ENCODE measurements around the gene LIPJ. TPM values are rescaled to one million over a fixed set of nuclear protein-coding genes. Genes with fewer than 3 reads are reported as not detected.

LIPJ gene
- polyA plus RNA-seq, 1 donor from 2014 or later, result 0.15 TPM

- no peak overlapping the region for H3K4me2 ChIP-seq (ENCODE audit: low read length)
- no peak overlapping the region for H3K27ac ChIP-seq (ENCODE audit: low read length)
- H3K9ac ChIP-seq (ENCODE audit: low read length), result no peak overlapping the region
- TF ChIP-seq RAD21 (conservative IDR thresholded peaks at IDR 0.05), result no peak
- TF ChIP-seq CTCF (IDR thresholded peaks at IDR 0.05; ENCODE audit: poor library complexity, severe bottlenecking), result no peak
- no peak for TF ChIP-seq EZH2 (IDR thresholded peaks at IDR 0.05; ENCODE audit: borderline replicate concordance, insufficient read depth, low read length, poor library complexity, severe bottlenecking)
- no peak for TF ChIP-seq REST (IDR thresholded peaks at IDR 0.05; ENCODE audit: borderline replicate concordance)
- no peak for TF ChIP-seq SMC3 (conservative IDR thresholded peaks at IDR 0.05; ENCODE audit: poor library complexity)
- TF ChIP-seq POLR2AphosphoS5 (IDR thresholded peaks at IDR 0.05), result no peak
- no peak for TF ChIP-seq MXI1 (conservative IDR thresholded peaks at IDR 0.05; ENCODE audit: poor library complexity, severe bottlenecking)
- no peak for TF ChIP-seq TAF1 (IDR thresholded peaks at IDR 0.05; ENCODE audit: low read depth)
- TF ChIP-seq EP300 (conservative IDR thresholded peaks at IDR 0.05; ENCODE audit: poor library complexity, severe bottlenecking), result no peak
- H2AFZ ChIP-seq (ENCODE audit: low read depth, low read length), result no peak overlapping the region
- H3K79me2 ChIP-seq (replicated peaks; ENCODE audit: insufficient read depth, low read length), result no peaks in the 10 kb centered on the region
- H4K20me1 ChIP-seq (ENCODE audit: insufficient read depth), result no peaks in the 10 kb centered on the region
- H3F3A ChIP-seq (ENCODE audit: insufficient read depth, low read length, poor library complexity, severe bottlenecking), result no peaks in the 10 kb centered on the region
- H3K9me3 ChIP-seq (ENCODE audit: low read length), result no peaks in the 10 kb centered on the region
- H3K4me3 ChIP-seq (ENCODE audit: low read length), result no peak overlapping the region
- H3K27me3 ChIP-seq (ENCODE audit: insufficient read depth, low read depth, low read length), result no peaks in the 10 kb centered on the region
- no peaks in the 10 kb centered on the region for H3K9me2 ChIP-seq (ENCODE audit: insufficient read depth, low read length)
- no peaks in the 10 kb centered on the region for H3K36me3 ChIP-seq (ENCODE audit: insufficient read depth, low read length)
These were observed 40.1 kb upstream of the LIPJ start for GRCh38 chr10:88546497-88546896.

GRCh38 chr10:88551246-88551645 is 35.3 kb upstream of the LIPJ start:
- Histone ChIP-seq H3K27me3 (ENCODE audit: insufficient read depth, low read depth, low read length) (no peaks in the 10 kb centered on the region), H3K79me2 (replicated peaks; ENCODE audit: insufficient read depth, low read length) (no peaks in the 10 kb centered on the region), H2AFZ (ENCODE audit: low read depth, low read length) (no peak overlapping the region), H3F3A (ENCODE audit: insufficient read depth, low read length, poor library complexity, severe bottlenecking) (no peaks in the 10 kb centered on the region), H4K20me1 (ENCODE audit: insufficient read depth) (no peaks in the 10 kb centered on the region), H3K36me3 (ENCODE audit: insufficient read depth, low read length) (no peaks in the 10 kb centered on the region), H3K9me2 (ENCODE audit: insufficient read depth, low read length) (no peaks in the 10 kb centered on the region), H3K27ac (ENCODE audit: low read length) (no peak overlapping the region), H3K4me3 (ENCODE audit: low read length) (no peak overlapping the region), H3K9me3 (ENCODE audit: low read length) (no peaks in the 10 kb centered on the region), H3K4me2 (ENCODE audit: low read length) (no peak overlapping the region), H3K9ac (ENCODE audit: low read length) (no peak overlapping the region)
- TF ChIP-seq EZH2 (IDR thresholded peaks at IDR 0.05; ENCODE audit: borderline replicate concordance, insufficient read depth, low read length, poor library complexity, severe bottlenecking), result no peak

Data from neural cell (in vitro differentiated cells).